HG03280 (cell line): ENCODE measurements around the gene PTAR1.
"Not testable (repeated sequence)": the region's sequence is repeated elsewhere in the genome, so short reads cannot be mapped to it uniquely, and the experiment has no call there.

Experiments used
- ATAC-seq: cut with Tn5 transposase; IDR thresholded peaks from one replicate; pipeline ENCODE4 v1.9.1; 2021; ENCODE audit warnings: mild to moderate bottlenecking, moderate library complexity; ENCODE audit not compliant: unreplicated experiment

The PTAR1 gene

GRCh38 chr9:69759421-69760277, at the start of gene PTAR1:
PTAR1 (minus strand) TSS chr9:69760011; CDS start chr9:69759938, 73 bp downstream.
- peak; percentile 89 for ATAC-seq

- ATAC-seq: no peak
Observed at GRCh38 chr9:69809304-69809863, 49.6 kb upstream of the PTAR1 start.

- no peak for ATAC-seq
Observed at GRCh38 chr9:69806627-69807026, 46.8 kb upstream of the PTAR1 start.

- no peak for ATAC-seq
Observed at GRCh38 chr9:69805962-69806515, 46.2 kb upstream of the PTAR1 start.

- ATAC-seq: no peak
Observed at GRCh38 chr9:69801989-69802388, 42.2 kb upstream of the PTAR1 start.

- not testable (repeated sequence) for ATAC-seq
Observed at GRCh38 chr9:69800027-69800426, 40.2 kb upstream of the PTAR1 start.

GRCh38 chr9:69799521-69799920, 39.7 kb upstream of the PTAR1 start:
- not testable (repeated sequence) for ATAC-seq

GRCh38 chr9:69798744-69799143, 38.9 kb upstream of the PTAR1 start:
- no peak for ATAC-seq

- no peak for ATAC-seq
Observed at GRCh38 chr9:69797675-69798074, 37.9 kb upstream of the PTAR1 start.

GRCh38 chr9:69794356-69794755, 34.5 kb upstream of the PTAR1 start:
- no peak for ATAC-seq

- ATAC-seq: no peak
Observed at GRCh38 chr9:69785757-69786156, 25.9 kb upstream of the PTAR1 start.

GRCh38 chr9:69773258-69773657, 13.4 kb upstream of the PTAR1 start:
- no peak for ATAC-seq

GRCh38 chr9:69771775-69772418, 12.1 kb upstream of the PTAR1 start:
- ATAC-seq: no peak

- no peak for ATAC-seq
Observed at GRCh38 chr9:69768716-69769115, 8.9 kb upstream of the PTAR1 start.

GRCh38 chr9:69768101-69768500, 8.3 kb upstream of the PTAR1 start:
- ATAC-seq: no peak

GRCh38 chr9:69763862-69764261, 4.1 kb upstream of the PTAR1 start:
- not testable (repeated sequence) for ATAC-seq

GRCh38 chr9:69762527-69762926, 2.7 kb upstream of the PTAR1 start:
- no peak for ATAC-seq

GRCh38 chr9:69760278-69760610, 433 bp upstream of the PTAR1 start:
- ATAC-seq: no peak

GRCh38 chr9:69759021-69759420, 790 bp downstream of the PTAR1 start:
- ATAC-seq: peak; percentile 2

- ATAC-seq: no peak
Observed at GRCh38 chr9:69757996-69758675, 1.7 kb downstream of the PTAR1 start.

- no peak for ATAC-seq
Observed at GRCh38 chr9:69755205-69755604, 4.6 kb downstream of the PTAR1 start.
